Glomerular endothelial cell (primary cell): ENCODE results near the gene MEFV. TPM values are rescaled to one million over a fixed set of nuclear protein-coding genes. Genes with fewer than 3 reads are reported as not detected.
"Not testable (repeated sequence)": the region's sequence is repeated elsewhere in the genome, so short reads cannot be mapped to it uniquely, and the experiment has no call there.

Experiments used
- DNase-seq: peaks from one replicate; pipeline ENCODE4 v3.0.0-alpha.2; 2011; ENCODE audit warnings: low read depth, low spot score; ENCODE audit errors: extremely low read depth
- total RNA-seq: library from RNA; depleted of rRNA; stranded (reverse); fragments of >200 nt; gene quantifications from 2 replicates; pipeline ENCODE4 v1.2.3, GENCODE V29; 2015

The MEFV gene
- total RNA-seq, 1 donor from 2014 or later = not detected

- no peak for DNase-seq
These were observed 35.6 kb downstream of the MEFV start for GRCh38 chr16:3220839-3221238.

- no peak for DNase-seq
These were observed 40.2 kb downstream of the MEFV start for GRCh38 chr16:3216263-3216640.

GRCh38 chr16:3215601-3216262 lies 40.7 kb downstream of the MEFV start:
- no peak for DNase-seq

- no peak for DNase-seq
These were observed 41.4 kb downstream of the MEFV start for GRCh38 chr16:3214904-3215600.

GRCh38 chr16:3212567-3212966 lies 43.9 kb downstream of the MEFV start:
- DNase-seq = no peak

- no peak for DNase-seq
These were observed 44.4 kb downstream of the MEFV start for GRCh38 chr16:3212006-3212405.

- DNase-seq = no peak
These were observed 49.1 kb downstream of the MEFV start for GRCh38 chr16:3207086-3207953.

GRCh38 chr16:3205939-3206338 lies 50.5 kb downstream of the MEFV start:
- DNase-seq = not testable (repeated sequence)

GRCh38 chr16:3202903-3203539 lies 53.4 kb downstream of the MEFV start:
- no peak for DNase-seq

- no peak for DNase-seq
These were observed 57.9 kb downstream of the MEFV start for GRCh38 chr16:3198334-3199072.

- not testable (repeated sequence) for DNase-seq
These were observed 58.6 kb downstream of the MEFV start for GRCh38 chr16:3197694-3198333.

- DNase-seq = no peak
These were observed 60.5 kb downstream of the MEFV start for GRCh38 chr16:3195975-3196374.

- no peak for DNase-seq
These were observed 61.6 kb downstream of the MEFV start for GRCh38 chr16:3194792-3195191.

- no peak for DNase-seq
These were observed 62.9 kb downstream of the MEFV start for GRCh38 chr16:3193221-3194212.

GRCh38 chr16:3192476-3193019 lies 63.9 kb downstream of the MEFV start:
- no peak for DNase-seq
